ENCODE measurements around the gene EVI5L.
"Not testable (repeated sequence)": the region's sequence is repeated elsewhere in the genome, so short reads cannot be mapped to it uniquely, and the experiment has no call there.

The EVI5L gene

GRCh38 chr19:7811989-7812388 lies 18.0 kb upstream of the EVI5L start:
- H3K36me3 ChIP-seq (ENCODE audit: control insufficient read depth in 5 of 5, insufficient read depth in 5 of 5, low read length in 5 of 5), result no peaks in the 10 kb centered on the region
- peaks cover 0 to 5% (median 3%) of the 10 kb centered on the region in 5 donors for H3K27me3 ChIP-seq (ENCODE audit: control insufficient read depth in 5 of 5, insufficient read depth in 4 of 5, low read length in 5 of 5)
- no peak overlapping the region for H3K27ac ChIP-seq (ENCODE audit: low read depth, low read length)
- peaks cover 0 to 4% (median 2%) of the 10 kb centered on the region in 5 donors for H3K4me1 ChIP-seq (ENCODE audit: control insufficient read depth in 5 of 5, insufficient read depth in 5 of 5, low read length in 5 of 5)
- peaks cover 6 to 18% (median 11%) of the 10 kb centered on the region in 5 donors for H3K9me3 ChIP-seq (ENCODE audit: control insufficient read depth in 5 of 5, low read length in 5 of 5)
- H3K4me3 ChIP-seq (ENCODE audit: low read depth in 1 of 5, low read length in 5 of 5), result no peak overlapping the region
- no peak overlapping the region for H3K9ac ChIP-seq (ENCODE audit: low read length in 5 of 5)

- H3K4me1 ChIP-seq (ENCODE audit: control insufficient read depth in 5 of 5, insufficient read depth in 5 of 5, low read length in 5 of 5), result peaks cover 0 to 4% (median 2%) of the 10 kb centered on the region in 5 donors
These were observed 14.7 kb upstream of the EVI5L start for GRCh38 chr19:7815325-7815724.

GRCh38 chr19:7816040-7816439 lies 14.0 kb upstream of the EVI5L start:
- peaks cover 6 to 32% (median 28%) of the 10 kb centered on the region in 5 donors for H3K9me3 ChIP-seq (ENCODE audit: control insufficient read depth in 5 of 5, low read length in 5 of 5)
- not testable (repeated sequence) for H3K27ac ChIP-seq (ENCODE audit: low read depth, low read length); H3K4me3 ChIP-seq (ENCODE audit: low read depth in 1 of 5, low read length in 5 of 5); H3K4me1 ChIP-seq (ENCODE audit: control insufficient read depth in 5 of 5, insufficient read depth in 5 of 5, low read length in 5 of 5); H3K9ac ChIP-seq (ENCODE audit: low read length in 5 of 5); H3K36me3 ChIP-seq (ENCODE audit: control insufficient read depth in 5 of 5, insufficient read depth in 5 of 5, low read length in 5 of 5)
- peaks cover 3 to 12% (median 8%) of the 10 kb centered on the region in 5 donors for H3K27me3 ChIP-seq (ENCODE audit: control insufficient read depth in 5 of 5, insufficient read depth in 4 of 5, low read length in 5 of 5)

More at GRCh38 chr19:7815325-7815724, 14.7 kb upstream of the EVI5L start:
- Histone ChIP-seq H3K9ac (ENCODE audit: low read length in 5 of 5) (no peak overlapping the region), H3K4me3 (ENCODE audit: low read depth in 1 of 5, low read length in 5 of 5) (no peak overlapping the region), H3K27me3 (ENCODE audit: control insufficient read depth in 5 of 5, insufficient read depth in 4 of 5, low read length in 5 of 5) (peaks cover 3 to 9% (median 3%) of the 10 kb centered on the region in 5 donors), H3K36me3 (ENCODE audit: control insufficient read depth in 5 of 5, insufficient read depth in 5 of 5, low read length in 5 of 5) (no peaks in the 10 kb centered on the region), H3K9me3 (ENCODE audit: control insufficient read depth in 5 of 5, low read length in 5 of 5) (peaks cover 6 to 37% (median 28%) of the 10 kb centered on the region in 5 donors), H3K27ac (ENCODE audit: low read depth, low read length) (no peak overlapping the region)

GRCh38 chr19:7817801-7818200 lies 12.2 kb upstream of the EVI5L start:
- Histone ChIP-seq H3K9ac (ENCODE audit: low read length in 5 of 5) (no peak overlapping the region), H3K4me3 (ENCODE audit: low read depth in 1 of 5, low read length in 5 of 5) (no peak overlapping the region), H3K27me3 (ENCODE audit: control insufficient read depth in 5 of 5, insufficient read depth in 4 of 5, low read length in 5 of 5) (peaks cover 3 to 12% (median 8%) of the 10 kb centered on the region in 5 donors), H3K4me1 (ENCODE audit: control insufficient read depth in 5 of 5, insufficient read depth in 5 of 5, low read length in 5 of 5) (peaks cover 0 to 4% (median 2%) of the 10 kb centered on the region in 5 donors), H3K27ac (ENCODE audit: low read depth, low read length) (no peak overlapping the region), H3K36me3 (ENCODE audit: control insufficient read depth in 5 of 5, insufficient read depth in 5 of 5, low read length in 5 of 5) (no peaks in the 10 kb centered on the region), H3K9me3 (ENCODE audit: control insufficient read depth in 5 of 5, low read length in 5 of 5) (peaks cover 0 to 25% (median 15%) of the 10 kb centered on the region in 5 donors)

GRCh38 chr19:7818806-7819205 lies 11.2 kb upstream of the EVI5L start:
- Histone ChIP-seq H3K36me3 (ENCODE audit: control insufficient read depth in 5 of 5, insufficient read depth in 5 of 5, low read length in 5 of 5) (no peaks in the 10 kb centered on the region), H3K9ac (ENCODE audit: low read length in 5 of 5) (no peak overlapping the region)

GRCh38 chr19:7819337-7819736 lies 10.7 kb upstream of the EVI5L start:
- no peaks in the 10 kb centered on the region for H3K36me3 ChIP-seq (ENCODE audit: control insufficient read depth in 5 of 5, insufficient read depth in 5 of 5, low read length in 5 of 5)
- H3K27me3 ChIP-seq (ENCODE audit: control insufficient read depth in 5 of 5, insufficient read depth in 4 of 5, low read length in 5 of 5), result peaks cover 1 to 12% (median 8%) of the 10 kb centered on the region in 5 donors
- H3K4me1 ChIP-seq (ENCODE audit: control insufficient read depth in 5 of 5, insufficient read depth in 5 of 5, low read length in 5 of 5), result peaks cover 0 to 4% (median 2%) of the 10 kb centered on the region in 5 donors
- peaks cover 0 to 25% (median 15%) of the 10 kb centered on the region in 5 donors for H3K9me3 ChIP-seq (ENCODE audit: control insufficient read depth in 5 of 5, low read length in 5 of 5)
- no peak overlapping the region for H3K9ac ChIP-seq (ENCODE audit: low read length in 5 of 5)
- H3K4me3 ChIP-seq (ENCODE audit: low read depth in 1 of 5, low read length in 5 of 5), result no peak overlapping the region
- no peak overlapping the region for H3K27ac ChIP-seq (ENCODE audit: low read depth, low read length)

More at GRCh38 chr19:7818806-7819205, 11.2 kb upstream of the EVI5L start:
- peaks cover 0 to 4% (median 2%) of the 10 kb centered on the region in 5 donors for H3K4me1 ChIP-seq (ENCODE audit: control insufficient read depth in 5 of 5, insufficient read depth in 5 of 5, low read length in 5 of 5)
- peaks cover 3 to 12% (median 8%) of the 10 kb centered on the region in 5 donors for H3K27me3 ChIP-seq (ENCODE audit: control insufficient read depth in 5 of 5, insufficient read depth in 4 of 5, low read length in 5 of 5)
- no peak overlapping the region for H3K27ac ChIP-seq (ENCODE audit: low read depth, low read length)
- H3K4me3 ChIP-seq (ENCODE audit: low read depth in 1 of 5, low read length in 5 of 5), result no peak overlapping the region
- peaks cover 0 to 25% (median 15%) of the 10 kb centered on the region in 5 donors for H3K9me3 ChIP-seq (ENCODE audit: control insufficient read depth in 5 of 5, low read length in 5 of 5)

- Histone ChIP-seq H3K4me1 (ENCODE audit: control insufficient read depth in 5 of 5, insufficient read depth in 5 of 5, low read length in 5 of 5) (no peaks in the 10 kb centered on the region), H3K4me3 (ENCODE audit: low read depth in 1 of 5, low read length in 5 of 5) (no peak overlapping the region), H3K27ac (ENCODE audit: low read depth, low read length) (no peak overlapping the region), H3K36me3 (ENCODE audit: control insufficient read depth in 5 of 5, insufficient read depth in 5 of 5, low read length in 5 of 5) (no peaks in the 10 kb centered on the region), H3K9me3 (ENCODE audit: control insufficient read depth in 5 of 5, low read length in 5 of 5) (peaks cover 0 to 23% (median 15%) of the 10 kb centered on the region in 5 donors), H3K27me3 (ENCODE audit: control insufficient read depth in 5 of 5, insufficient read depth in 4 of 5, low read length in 5 of 5) (peaks cover 0 to 9% (median 8%) of the 10 kb centered on the region in 5 donors), H3K9ac (ENCODE audit: low read length in 5 of 5) (no peak overlapping the region)
These were observed 9.4 kb upstream of the EVI5L start for GRCh38 chr19:7820588-7820987.

- peaks cover 0 to 9% (median 8%) of the 10 kb centered on the region in 5 donors for H3K27me3 ChIP-seq (ENCODE audit: control insufficient read depth in 5 of 5, insufficient read depth in 4 of 5, low read length in 5 of 5)
- H3K4me1 ChIP-seq (ENCODE audit: control insufficient read depth in 5 of 5, insufficient read depth in 5 of 5, low read length in 5 of 5), result no peaks in the 10 kb centered on the region
- H3K4me3 ChIP-seq (ENCODE audit: low read depth in 1 of 5, low read length in 5 of 5), result no peak overlapping the region
- H3K9me3 ChIP-seq (ENCODE audit: control insufficient read depth in 5 of 5, low read length in 5 of 5), result peaks cover 0 to 10% (median 6%) of the 10 kb centered on the region in 5 donors
- H3K27ac ChIP-seq (ENCODE audit: low read depth, low read length), result no peak overlapping the region
- no peak overlapping the region for H3K9ac ChIP-seq (ENCODE audit: low read length in 5 of 5)
- no peaks in the 10 kb centered on the region for H3K36me3 ChIP-seq (ENCODE audit: control insufficient read depth in 5 of 5, insufficient read depth in 5 of 5, low read length in 5 of 5)
These were observed 7.0 kb upstream of the EVI5L start for GRCh38 chr19:7822910-7823515.

GRCh38 chr19:7823686-7824301 lies 6.2 kb upstream of the EVI5L start:
- Histone ChIP-seq H3K27me3 (ENCODE audit: control insufficient read depth in 5 of 5, insufficient read depth in 4 of 5, low read length in 5 of 5) (peaks cover 0 to 9% (median 8%) of the 10 kb centered on the region in 5 donors), H3K4me1 (ENCODE audit: control insufficient read depth in 5 of 5, insufficient read depth in 5 of 5, low read length in 5 of 5) (peaks cover 0 to under 1% (median 0%) of the 10 kb centered on the region in 5 donors), H3K9ac (ENCODE audit: low read length in 5 of 5) (no peak overlapping the region), H3K36me3 (ENCODE audit: control insufficient read depth in 5 of 5, insufficient read depth in 5 of 5, low read length in 5 of 5) (no peaks in the 10 kb centered on the region), H3K4me3 (ENCODE audit: low read depth in 1 of 5, low read length in 5 of 5) (no peak overlapping the region), H3K9me3 (ENCODE audit: control insufficient read depth in 5 of 5, low read length in 5 of 5) (peaks cover 0 to 4% (median 3%) of the 10 kb centered on the region in 5 donors), H3K27ac (ENCODE audit: low read depth, low read length) (no peak overlapping the region)

- Histone ChIP-seq H3K4me3 (ENCODE audit: low read depth in 1 of 5, low read length in 5 of 5) (peak overlapping the region; percentile 51 to 55 (median 54)), H3K9me3 (ENCODE audit: control insufficient read depth in 5 of 5, low read length in 5 of 5) (no peaks in the 10 kb centered on the region), H3K27me3 (ENCODE audit: control insufficient read depth in 5 of 5, insufficient read depth in 4 of 5, low read length in 5 of 5) (no peaks in the 10 kb centered on the region), H3K4me1 (ENCODE audit: control insufficient read depth in 5 of 5, insufficient read depth in 5 of 5, low read length in 5 of 5) (peaks cover 3 to 37% (median 35%) of the 10 kb centered on the region in 5 donors), H3K36me3 (ENCODE audit: control insufficient read depth in 5 of 5, insufficient read depth in 5 of 5, low read length in 5 of 5) (no peaks in the 10 kb centered on the region), H3K9ac (ENCODE audit: low read length in 5 of 5) (no peak overlapping the region), H3K27ac (ENCODE audit: low read depth, low read length) (no peak overlapping the region)
These were observed 875 bp upstream of the EVI5L start for GRCh38 chr19:7829166-7829520.
